NCI-H2227 (cell line): ENCODE measurements around the gene PPP6R3.

Experiments used
- DNase-seq: peaks from one replicate; lab custom pipeline; 2025; ENCODE audit not compliant: unreplicated experiment; lab: John Stamatoyannopoulos, UW

The PPP6R3 gene

GRCh38 chr11:68664141-68664540 is 203.6 kb downstream of the PPP6R3 start:
- no peak for DNase-seq

DNA sequence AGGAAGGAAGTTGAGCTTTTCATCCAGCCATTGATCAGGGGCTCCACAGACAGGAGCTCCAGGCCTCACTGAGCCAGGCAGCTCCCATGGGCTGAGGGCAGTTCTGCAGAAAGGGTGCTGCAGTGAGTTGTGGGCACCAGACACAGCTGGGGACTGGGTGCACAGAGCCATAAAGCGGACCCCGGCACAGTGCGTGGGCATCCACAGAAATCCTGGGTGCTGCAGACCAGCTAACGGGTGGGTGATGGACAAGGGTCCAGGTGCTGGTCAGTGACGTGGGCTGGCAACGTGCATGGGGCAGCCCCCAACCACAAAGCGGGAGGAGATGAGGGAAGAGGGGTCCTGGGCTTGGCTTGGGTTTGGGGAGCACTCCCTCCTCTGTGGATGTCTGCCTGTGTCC is 204.4 kb downstream of the PPP6R3 start:
- no peak for DNase-seq
